Ammon's horn (tissue), 1 donor: ENCODE measurements around the gene CWC15.
"Not testable (repeated sequence)": the region's sequence is repeated elsewhere in the genome, so short reads cannot be mapped to it uniquely, and the experiment has no call there.

Source experiments
- DNase-seq: peaks from one replicate; pipeline ENCODE4 v3.0.0-alpha.2; 2016; ENCODE audit warnings: low spot score

CWC15 gene

DNA sequence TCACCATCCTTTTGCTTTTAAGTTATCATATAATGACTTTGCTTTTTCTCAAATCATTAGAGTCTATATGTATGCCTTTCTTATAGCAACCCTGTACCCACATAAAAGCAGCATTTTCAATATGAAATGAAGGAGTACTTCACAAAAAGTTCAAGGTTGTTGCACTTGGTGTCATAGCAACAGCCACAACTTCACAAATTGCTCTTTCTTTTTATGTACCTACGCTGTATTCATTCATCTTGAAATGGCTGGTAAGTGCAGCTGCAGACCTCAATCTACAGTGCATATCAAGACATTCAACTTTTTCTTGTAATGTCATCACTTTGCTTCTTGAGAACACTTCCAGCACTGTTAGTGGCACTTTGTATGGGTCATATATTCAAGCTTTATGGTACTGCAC is 18.6 kb downstream of the CWC15 start:
- DNase-seq: no peak

- no peak for DNase-seq
These were observed 25.2 kb downstream of the CWC15 start for GRCh38 chr11:94948070-94948617.

DNA sequence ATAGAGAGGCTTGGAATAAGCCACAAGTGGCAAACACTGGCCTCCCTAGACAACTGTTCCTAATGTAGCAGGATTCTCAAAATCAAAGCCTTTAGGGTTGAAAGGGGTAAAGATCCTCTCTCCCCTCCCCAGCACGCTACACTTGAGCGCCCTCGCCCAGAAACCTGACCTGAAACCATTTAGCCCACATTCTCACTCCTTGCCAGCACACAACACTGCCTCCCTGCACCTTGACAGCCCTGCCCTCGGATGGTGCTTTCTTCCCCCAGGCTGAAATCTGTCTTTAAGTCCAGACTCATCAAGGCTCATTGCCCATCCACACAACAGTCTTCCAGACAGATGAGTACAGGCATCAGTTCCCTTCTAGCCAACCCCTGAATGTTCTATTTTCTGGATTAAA is 26.5 kb downstream of the CWC15 start:
- DNase-seq: no peak

DNA sequence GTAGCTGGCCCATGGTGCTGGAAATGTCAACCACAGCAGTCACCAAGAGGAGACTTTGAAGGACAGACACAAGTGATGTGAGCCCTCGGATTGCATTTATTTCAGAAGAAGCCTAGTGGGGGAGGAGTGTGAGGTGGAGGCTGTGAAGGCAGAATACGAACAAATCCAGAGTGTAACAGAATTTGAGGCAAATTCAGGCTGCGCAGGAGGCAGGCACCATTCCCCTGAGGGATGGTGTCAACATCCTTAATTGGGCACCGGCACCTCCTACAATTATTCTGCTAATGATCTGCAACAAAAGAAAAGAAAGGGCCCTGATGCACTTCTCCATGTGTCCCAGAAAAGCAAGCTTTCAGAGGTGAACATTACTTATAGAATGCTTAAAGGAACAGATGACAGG is 32.2 kb downstream of the CWC15 start:
- no peak for DNase-seq

DNA sequence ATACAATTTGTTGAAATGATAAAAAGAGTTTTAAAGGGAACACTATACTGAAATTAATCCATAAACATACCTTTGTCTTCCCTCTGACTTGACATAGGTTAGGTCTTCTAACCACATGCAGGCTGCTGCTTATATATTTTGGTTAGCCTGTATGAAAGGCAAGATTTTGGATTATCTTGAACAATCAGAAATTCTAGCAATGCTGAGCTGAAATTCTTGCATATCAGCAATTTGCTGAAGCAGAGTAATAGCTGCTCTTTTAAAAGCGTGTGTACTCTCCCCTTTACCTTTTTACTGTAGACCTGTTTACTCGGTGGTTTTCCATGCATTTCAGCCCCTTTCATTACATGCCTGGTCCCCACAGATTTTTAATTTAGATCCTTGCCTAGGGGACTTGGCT is 34.0 kb downstream of the CWC15 start:
- no peak for DNase-seq

DNA sequence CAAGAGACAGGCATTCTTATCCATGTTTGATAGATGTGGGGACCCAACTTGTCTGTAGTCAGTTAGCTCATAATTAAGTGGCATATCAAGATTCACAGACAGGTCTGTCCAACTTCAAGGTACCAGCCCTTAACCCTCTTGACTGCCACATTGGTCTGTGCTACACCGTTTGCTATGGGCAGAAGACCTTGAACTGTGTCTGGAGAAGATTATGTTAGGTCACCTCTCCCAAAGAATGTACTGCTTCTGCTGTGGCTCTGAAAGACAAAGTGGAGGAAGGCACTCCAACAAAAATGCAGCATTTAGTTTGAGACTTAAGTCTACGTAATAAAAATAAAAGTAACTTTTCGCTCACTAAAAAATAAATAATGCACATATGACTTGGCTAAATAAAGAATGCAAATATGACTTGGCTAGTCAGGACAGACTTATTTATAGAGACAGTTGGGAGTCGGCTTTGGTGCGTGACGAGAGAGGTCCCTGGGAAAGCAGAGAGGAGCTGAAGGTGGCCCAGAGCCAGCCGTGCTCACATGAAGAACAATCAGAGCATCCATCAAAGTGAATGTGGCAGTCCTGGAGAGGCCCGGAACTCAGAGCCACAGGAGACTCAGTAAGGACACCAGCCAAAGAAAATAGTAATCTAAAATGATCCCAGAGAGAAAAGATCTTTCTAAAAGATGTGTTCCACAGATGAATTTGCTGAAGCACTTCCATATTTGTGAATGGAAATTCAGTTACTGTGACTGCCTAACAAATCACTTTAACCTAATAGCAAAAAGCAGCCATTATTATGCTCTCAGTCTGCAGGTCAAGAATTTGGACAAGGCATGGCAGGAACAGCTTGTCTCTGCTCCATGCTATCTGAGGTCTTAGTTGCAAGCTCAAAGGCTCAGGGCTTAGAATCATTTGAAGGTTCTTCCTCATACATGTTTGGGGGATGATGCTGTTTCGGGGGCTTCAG is 35.0 kb downstream of the CWC15 start:
- peak; percentile 29 for DNase-seq

DNA sequence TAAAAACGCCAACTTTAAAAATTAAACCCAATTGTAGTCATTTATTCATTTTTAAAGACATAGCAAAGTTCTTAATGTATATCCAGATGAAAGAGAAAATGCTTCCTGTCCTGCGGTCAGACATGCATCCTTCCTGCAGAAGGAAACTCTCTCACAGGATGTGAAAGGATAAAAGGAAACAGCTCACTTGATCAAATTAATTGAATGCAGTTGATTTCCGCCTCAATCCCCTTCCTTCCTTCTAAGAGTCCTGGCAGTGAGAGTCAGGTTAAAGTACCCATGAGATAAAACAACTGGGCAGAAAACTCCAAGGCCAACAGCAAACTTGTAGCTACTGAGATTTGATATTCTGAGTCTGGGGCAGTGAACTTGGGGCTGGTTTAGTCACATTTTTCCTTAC is 38.5 kb downstream of the CWC15 start:
- DNase-seq: no peak

- DNase-seq: peak; percentile 39
These were observed 39.0 kb downstream of the CWC15 start for GRCh38 chr11:94934362-94934761.

DNA sequence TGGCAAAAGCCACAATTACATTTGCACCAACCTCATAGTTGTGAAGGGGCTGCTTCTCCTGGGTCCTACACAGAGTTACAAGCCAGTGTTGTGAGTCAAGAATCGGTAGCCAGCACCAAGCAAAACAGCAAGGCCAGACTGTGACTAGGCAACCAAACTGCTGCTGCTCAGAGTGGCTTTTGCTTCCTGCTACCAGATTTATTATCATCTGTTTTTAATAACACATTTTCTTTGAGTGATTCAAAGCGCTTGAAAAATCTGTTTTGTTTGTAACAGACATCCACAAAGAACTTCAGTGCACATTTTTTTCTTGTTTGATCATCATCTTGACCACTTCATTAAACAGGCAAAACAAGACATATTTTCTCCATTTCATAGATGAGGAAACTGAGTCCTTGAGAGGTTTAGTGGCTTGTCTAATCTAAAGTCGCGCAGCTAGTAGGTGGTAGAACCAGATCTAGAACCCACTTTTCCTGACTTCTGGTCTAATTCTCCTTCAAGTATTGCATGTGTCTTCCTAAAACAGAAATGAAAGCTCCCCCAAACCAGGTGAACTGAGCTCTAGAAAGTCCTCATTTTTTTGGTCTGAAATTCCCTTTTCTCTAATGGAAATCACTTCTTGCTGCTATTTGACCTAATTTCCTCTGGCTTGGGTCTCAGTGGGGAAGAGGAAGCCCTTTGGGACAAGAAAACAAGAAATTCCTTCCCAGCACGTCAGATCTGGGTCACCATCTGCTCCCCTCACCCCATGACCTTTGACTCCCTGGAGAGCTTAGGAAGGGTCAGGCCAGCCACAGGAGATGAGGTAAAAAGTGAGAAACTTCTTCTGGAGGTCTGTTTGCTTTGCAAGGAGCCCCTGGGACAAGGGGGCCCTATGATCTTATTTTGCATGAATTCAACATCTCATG is 39.9 kb downstream of the CWC15 start:
- DNase-seq: peak; percentile 37

GRCh38 chr11:94932503-94932902 is 40.9 kb downstream of the CWC15 start:
- no peak for DNase-seq

- DNase-seq: not testable (repeated sequence)
These were observed 41.3 kb downstream of the CWC15 start for GRCh38 chr11:94932072-94932471.

GRCh38 chr11:94928117-94928990 is 45.0 kb downstream of the CWC15 start:
- no peak for DNase-seq

DNA sequence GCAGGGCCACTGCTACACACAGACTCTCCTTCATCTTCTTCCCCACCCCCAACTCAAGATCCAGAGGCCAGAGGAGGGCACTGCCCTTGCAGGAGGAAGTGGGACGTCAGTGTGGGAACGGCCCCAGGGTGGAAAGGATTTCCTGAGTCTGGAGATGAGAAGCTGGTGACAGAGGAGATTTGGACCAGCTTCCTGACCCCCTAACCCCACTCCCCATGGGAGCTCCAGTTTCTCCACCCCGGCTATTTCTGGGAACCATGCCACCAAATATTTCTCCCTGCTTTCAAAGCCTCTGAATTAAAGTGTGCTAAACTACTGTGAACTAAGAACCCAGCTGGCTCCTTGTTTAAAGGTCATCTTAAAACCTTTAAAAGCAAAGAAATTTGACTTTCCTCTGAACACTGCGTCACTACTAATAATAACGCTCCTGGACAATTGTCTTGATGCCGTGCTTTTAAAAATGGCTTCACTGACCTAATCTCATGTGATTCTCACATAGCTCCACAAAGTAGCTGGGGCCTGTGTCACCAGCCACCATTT is 46.6 kb downstream of the CWC15 start:
- peak; percentile 74 for DNase-seq

DNA sequence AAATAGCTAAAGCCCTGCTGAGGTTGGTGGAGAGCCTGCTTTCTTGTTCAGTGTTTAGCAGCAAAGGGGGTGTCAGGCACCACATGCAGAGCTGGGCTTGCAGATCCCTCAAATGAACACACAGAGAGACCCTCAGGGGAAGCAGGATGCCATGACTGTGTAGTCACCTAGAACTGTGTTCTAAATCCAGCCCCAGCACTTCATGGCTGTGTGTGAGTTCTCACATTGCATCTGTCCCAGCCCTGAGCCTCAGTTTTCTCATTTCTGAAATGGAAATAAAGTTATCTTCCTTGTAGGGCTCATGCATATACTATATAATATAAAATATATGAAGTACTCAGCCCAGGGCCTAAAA is 47.1 kb downstream of the CWC15 start:
- no peak for DNase-seq

- no peak for DNase-seq
These were observed 47.7 kb downstream of the CWC15 start for GRCh38 chr11:94925422-94926270.

- DNase-seq: no peak
These were observed 48.7 kb downstream of the CWC15 start for GRCh38 chr11:94924612-94925011.

GRCh38 chr11:94924171-94924572 is 49.2 kb downstream of the CWC15 start:
- DNase-seq: no peak

- no peak for DNase-seq
These were observed 50.4 kb downstream of the CWC15 start for GRCh38 chr11:94923004-94923334.

GRCh38 chr11:94922321-94923003 is 50.9 kb downstream of the CWC15 start:
- DNase-seq: peak; percentile 78

DNA sequence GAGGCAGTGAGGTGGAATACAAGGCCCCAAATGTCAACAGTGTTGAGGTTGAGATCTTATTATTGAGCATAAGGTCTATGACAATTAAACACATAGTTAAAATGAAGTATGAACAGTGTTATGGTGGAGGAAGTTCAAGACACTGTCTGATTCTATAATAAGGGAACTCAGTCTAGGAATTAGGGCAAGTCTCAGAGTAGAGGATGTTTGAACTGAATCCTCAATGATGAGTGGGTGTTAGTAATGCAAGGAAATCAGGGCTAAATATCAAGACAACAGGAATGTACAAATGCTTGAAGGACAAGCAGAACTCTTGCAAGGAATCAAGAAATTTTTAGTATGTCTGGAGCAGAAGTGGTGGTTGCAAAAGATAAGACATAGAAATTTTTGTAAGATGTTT is 53.0 kb downstream of the CWC15 start:
- no peak for DNase-seq
